PC-9 (cell line): ENCODE data around the gene UNC119. TPM values are rescaled to one million over a fixed set of nuclear protein-coding genes. Genes with fewer than 3 reads are reported as not detected.

Source experiments
- BruUV-seq: library from RNA; stranded (reverse); fragments of 400-500 nt; replicated peaks from 2 replicates; lab custom pipeline; 2021; lab: Mats Ljungman, UMichigan
- CTCF ChIA-PET: fragments of 300-600 bp; sonication (Branson Sonifier 250); formaldehyde crosslinking; loops from one replicate; lab custom pipeline; 2022; ENCODE audit warnings: antibody characterized with exemption; lab: Charles Lee
- POLR2A ChIA-PET: fragments of 300-600 bp; sonication (Branson Sonifier 250); formaldehyde crosslinking; loops from one replicate; lab custom pipeline; 2022; ENCODE audit warnings: antibody characterized with exemption; ENCODE audit not compliant: unreplicated experiment; lab: Charles Lee
- DNase-seq, 2 experiments: peaks; one replicate each; pipeline versions ENCODE4 v3.0.0 to v3.0.0-alpha.2; 2015 to 2022; ENCODE audit warnings: mixed read lengths in 1 of 2
- H2AFZ ChIP-seq: fragments of 200-600 bp; sonication (generic); 2 replicates; pipeline ENCODE4 v1.8.1; 2017; ENCODE audit warnings: antibody characterized with exemption
- H3F3A ChIP-seq: fragments of 200-600 bp; sonication (generic); 2 replicates; pipeline ENCODE4 v1.8.1; 2017; ENCODE audit warnings: antibody characterized with exemption, mild to moderate bottlenecking, low read depth; ENCODE audit not compliant: insufficient read depth
- H3K27ac ChIP-seq: fragments of 200-600 bp; sonication (generic); 2 replicates; pipeline ENCODE4 v1.6.1; 2016; ENCODE audit warnings: mixed run types
- H3K27me3 ChIP-seq: fragments of 200-600 bp; sonication (generic); 2 replicates; pipeline ENCODE4 v1.6.1; 2016; ENCODE audit warnings: low read depth, mixed run types; ENCODE audit not compliant: insufficient read depth
- H3K36me3 ChIP-seq: fragments of 200-600 bp; sonication (generic); 2 replicates; pipeline ENCODE4 v1.6.1; 2016; ENCODE audit warnings: low read depth, mixed run types
- H3K4me1 ChIP-seq: fragments of 200-600 bp; sonication (generic); replicated peaks from 2 replicates; pipeline ENCODE4 v1.6.1; 2016; ENCODE audit warnings: mixed run types; ENCODE audit not compliant: insufficient read depth
- H3K4me2 ChIP-seq: fragments of 200-600 bp; sonication (generic); 2 replicates; pipeline ENCODE4 v1.6.1; 2017; ENCODE audit warnings: mixed run types
- H3K4me3 ChIP-seq: fragments of 200-600 bp; sonication (generic); 2 replicates; pipeline ENCODE4 v1.6.1; 2016; ENCODE audit warnings: mixed run types
- H3K79me2 ChIP-seq: fragments of 200-600 bp; sonication (generic); 2 replicates; pipeline ENCODE4 v1.6.1; 2017; ENCODE audit warnings: low read depth, mixed run types
- H3K9me2 ChIP-seq: fragments of 200-600 bp; sonication (generic); 2 replicates; pipeline ENCODE4 v1.8.1; 2017; ENCODE audit warnings: mild to moderate bottlenecking; ENCODE audit not compliant: insufficient read depth
- H3K9me3 ChIP-seq: fragments of 200-600 bp; sonication (generic); 2 replicates; pipeline ENCODE4 v1.8.1; 2016; ENCODE audit warnings: low read depth; ENCODE audit not compliant: insufficient read depth
- H4K20me1 ChIP-seq: fragments of 200-600 bp; sonication (generic); 2 replicates; pipeline ENCODE4 v1.8.1; 2017; ENCODE audit not compliant: insufficient read depth
- CTCF ChIP-seq: fragments of 200-600 bp; sonication (generic); conservative IDR thresholded peaks from 2 replicates; pipeline ENCODE4 v1.6.1; 2017; ENCODE audit warnings: mixed run types, antibody characterized with exemption, mild to moderate bottlenecking, moderate library complexity
- EZH2 ChIP-seq: fragments of 200-600 bp; sonication (generic); IDR thresholded peaks from 2 replicates; pipeline ENCODE4 v1.8.0; 2017; ENCODE audit warnings: antibody characterized with exemption, low read depth
- intact Hi-C: fragments of 100-400 bp; cut with micrococcal nuclease; formaldehyde crosslinking; loops from one replicate; pipeline ENCODE4 v1.10.0; 2022; ENCODE audit not compliant: unreplicated experiment
- total RNA-seq: library from RNA; stranded (reverse); gene quantifications from 2 replicates; pipeline ENCODE4 v1.2.3, GENCODE V29; 2021

The UNC119 gene
- total RNA-seq, 1 experiment from 2014 or later: 48.8 TPM

DNA sequence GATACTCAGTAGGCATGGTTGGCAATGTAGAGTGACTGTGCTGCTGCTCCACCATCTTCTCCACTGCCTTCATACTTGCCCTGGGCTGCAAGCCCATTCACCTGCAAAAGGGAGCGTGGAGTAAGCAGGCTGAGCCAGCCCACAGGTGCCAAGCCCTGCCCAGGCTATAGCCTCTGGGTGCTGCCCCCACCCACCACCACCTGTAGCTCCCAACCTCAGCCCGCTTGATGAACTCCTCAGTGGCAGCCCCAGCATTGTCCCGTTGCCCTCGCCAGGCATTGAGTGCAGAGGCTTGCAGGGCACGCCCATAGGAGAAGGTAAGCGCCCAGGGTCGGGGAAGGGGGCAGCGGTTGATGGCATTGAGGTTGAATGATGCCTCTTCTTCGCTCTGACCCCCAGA, 21.1 kb upstream of the UNC119 start:
- ChIA-PET POLR2A (no interaction called here), CTCF (no interaction called here)
- TF ChIP-seq CTCF (no peak), EZH2 (no peak)

DNA sequence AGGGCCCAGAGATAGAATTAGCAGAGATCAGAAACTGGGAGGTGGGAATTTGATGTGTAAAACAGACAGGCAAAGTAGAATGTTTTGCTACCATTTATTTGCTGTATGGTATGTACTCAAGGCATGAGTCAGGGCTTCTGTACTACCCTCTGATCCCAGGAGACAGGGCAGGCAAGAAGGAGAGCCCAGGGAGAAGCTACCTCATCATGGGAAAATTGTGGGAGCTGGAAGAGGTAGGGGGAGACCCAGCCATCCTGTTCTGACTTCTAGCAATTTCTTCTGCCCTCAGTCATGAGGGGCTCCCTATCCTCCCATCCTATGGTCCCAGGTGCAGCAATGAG, 20.6 kb upstream of the UNC119 start:
- CTCF ChIA-PET: no interaction called here
- no peaks in the 10 kb centered on the region for H3K9me3 ChIP-seq
- no peaks in the 10 kb centered on the region for H4K20me1 ChIP-seq
- no peaks in the 10 kb centered on the region for H3K27me3 ChIP-seq
- intact Hi-C loops: no loop called here
- H3K9me2 ChIP-seq: no peaks in the 10 kb centered on the region
- no peak for DNase-seq
- no peak overlapping the region for H2AFZ ChIP-seq
- TF ChIP-seq EZH2: no peak
- no peak for TF ChIP-seq CTCF
- peaks cover 11% of the 10 kb centered on the region for H3K79me2 ChIP-seq
- peaks cover 15% of the 10 kb centered on the region; the same call in 1 of the 2 replicates for H3F3A ChIP-seq
- H3K4me3 ChIP-seq: no peak overlapping the region
- H3K27ac ChIP-seq: no peak overlapping the region
- peaks cover 21% of the 10 kb centered on the region for H3K4me1 ChIP-seq
- POLR2A ChIA-PET: no interaction called here
- H3K4me2 ChIP-seq: no peak overlapping the region
- H3K36me3 ChIP-seq: 0 out of 2 replicates have a peak, but pooled peaks cover under 1% of the 10 kb centered on the region
- no TSS peak for BruUV-seq

More for the DNA sequence above, 21.1 kb upstream of the UNC119 start:
- Histone ChIP-seq H3K27ac (no peak overlapping the region), H3K4me2 (no peak overlapping the region), H3F3A (peaks cover 15% of the 10 kb centered on the region; the same call in 1 of the 2 replicates), H3K27me3 (no peaks in the 10 kb centered on the region), H2AFZ (no peak overlapping the region), H4K20me1 (no peaks in the 10 kb centered on the region), H3K79me2 (peaks cover 11% of the 10 kb centered on the region), H3K36me3 (0 out of 2 replicates have a peak, but pooled peaks cover 4% of the 10 kb centered on the region), H3K4me3 (no peak overlapping the region), H3K9me2 (no peaks in the 10 kb centered on the region), H3K9me3 (no peaks in the 10 kb centered on the region), H3K4me1 (peaks cover 21% of the 10 kb centered on the region)
- intact Hi-C loops: no loop called here
- BruUV-seq: no TSS peak
- no peak for DNase-seq

DNA sequence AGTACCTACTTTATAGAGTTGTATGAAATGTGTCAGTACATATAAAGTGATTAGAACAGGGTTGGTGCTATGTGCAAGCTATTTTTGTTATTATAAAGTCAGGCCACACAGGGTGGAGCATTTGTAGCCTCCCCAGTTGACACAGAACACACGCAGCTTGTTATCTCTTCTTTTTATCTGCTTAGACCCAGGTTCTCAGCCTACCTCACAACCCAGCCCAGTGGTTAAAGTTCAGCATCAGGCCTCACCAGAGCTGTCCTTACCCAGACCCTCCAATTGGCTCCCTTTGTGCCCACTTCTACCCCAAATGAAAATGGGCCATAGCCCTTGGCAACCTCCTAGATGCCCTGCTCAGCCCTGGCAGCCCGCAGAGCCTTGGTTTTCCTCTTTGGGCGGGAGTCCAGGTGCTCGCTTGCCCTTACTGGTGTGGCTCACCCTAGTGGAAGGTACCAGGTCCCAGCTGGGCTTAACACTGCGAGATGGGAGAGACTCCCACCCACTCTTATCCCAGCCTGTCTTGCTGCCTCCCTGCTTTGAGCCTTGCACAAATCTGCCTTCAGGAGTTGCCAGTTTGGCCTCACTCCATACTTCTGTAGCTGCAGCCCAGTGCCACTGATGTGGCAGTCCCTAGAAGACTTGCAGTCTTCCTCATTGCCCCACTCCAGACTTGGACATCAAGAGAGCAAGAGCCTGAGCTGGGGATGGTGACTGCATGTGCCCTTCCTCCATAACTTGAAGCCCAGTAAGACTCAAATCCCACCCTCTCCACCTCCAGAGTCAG, 20.0 kb upstream of the UNC119 start:
- H3F3A ChIP-seq: peaks cover 9% of the 10 kb centered on the region; the same call in 1 of the 2 replicates
- no peaks in the 10 kb centered on the region for H4K20me1 ChIP-seq
- peak overlapping the region; percentile 95 for H2AFZ ChIP-seq
- H3K27ac ChIP-seq: no peak overlapping the region
- CTCF ChIA-PET: no interaction called here
- H3K4me1 ChIP-seq: peaks cover 21% of the 10 kb centered on the region
- H3K9me2 ChIP-seq: no peaks in the 10 kb centered on the region
- BruUV-seq: no TSS peak
- no peaks in the 10 kb centered on the region for H3K27me3 ChIP-seq
- H3K9me3 ChIP-seq: no peaks in the 10 kb centered on the region
- peak overlapping the region; percentile 88 for H3K4me2 ChIP-seq
- H3K36me3 ChIP-seq: no peaks in the 10 kb centered on the region
- TF ChIP-seq CTCF (no peak), EZH2 (no peak)
- intact Hi-C loops: no loop called here
- H3K79me2 ChIP-seq: peaks cover 11% of the 10 kb centered on the region
- POLR2A ChIA-PET: no interaction called here
- peak overlapping the region; percentile 81; the same call in 1 of the 2 replicates for H3K4me3 ChIP-seq
- DNase-seq: no peak
